Measurements from ENCODE around the gene DOCK10. TPM values are rescaled to one million over a fixed set of nuclear protein-coding genes. Genes with fewer than 3 reads are reported as not detected.
"Not testable (repeated sequence)": the region's sequence is repeated elsewhere in the genome, so short reads cannot be mapped to it uniquely, and the experiment has no call there.

DOCK10 gene
- total RNA-seq, 1 donor from 2014 or later, result 25.5 TPM

GRCh38 chr2:224925061-224925809 is 117.0 kb downstream of the DOCK10 start:
- no peak for DNase-seq (ENCODE audit: low spot score)

- DNase-seq (ENCODE audit: low spot score), result no peak
Measured at GRCh38 chr2:224924631-224925030, 117.6 kb downstream of the DOCK10 start.

- no peak for DNase-seq (ENCODE audit: low spot score)
Measured at GRCh38 chr2:224922142-224922727, 120.0 kb downstream of the DOCK10 start.

- DNase-seq (ENCODE audit: low spot score), result no peak
Measured at GRCh38 chr2:224919472-224920110, 122.7 kb downstream of the DOCK10 start.

- DNase-seq (ENCODE audit: low spot score), result no peak
Measured at GRCh38 chr2:224918626-224919471, 123.4 kb downstream of the DOCK10 start.

GRCh38 chr2:224917246-224917645 is 125.0 kb downstream of the DOCK10 start:
- not testable (repeated sequence) for DNase-seq (ENCODE audit: low spot score)

- DNase-seq (ENCODE audit: low spot score), result no peak
Measured at GRCh38 chr2:224915136-224915535, 127.1 kb downstream of the DOCK10 start.

GRCh38 chr2:224910574-224910925 is 131.7 kb downstream of the DOCK10 start:
- peak; percentile 74 for DNase-seq (ENCODE audit: low spot score)

- peak; percentile 64 for DNase-seq (ENCODE audit: low spot score)
Measured at GRCh38 chr2:224909885-224910573, 132.2 kb downstream of the DOCK10 start.

- no peak for DNase-seq (ENCODE audit: low spot score)
Measured at GRCh38 chr2:224908818-224909217, 133.4 kb downstream of the DOCK10 start.

GRCh38 chr2:224904381-224904780 is 137.9 kb downstream of the DOCK10 start:
- DNase-seq (ENCODE audit: low spot score), result no peak

GRCh38 chr2:224903621-224904020 is 138.6 kb downstream of the DOCK10 start:
- DNase-seq (ENCODE audit: low spot score), result no peak

GRCh38 chr2:224901121-224901676 is 141.1 kb downstream of the DOCK10 start:
- no peak for DNase-seq (ENCODE audit: low spot score)

- no peak for DNase-seq (ENCODE audit: low spot score)
Measured at GRCh38 chr2:224895377-224895776, 146.9 kb downstream of the DOCK10 start.

- DNase-seq (ENCODE audit: low spot score), result peak; percentile 29
Measured at GRCh38 chr2:224894356-224894755, 147.9 kb downstream of the DOCK10 start.

- no peak for DNase-seq (ENCODE audit: low spot score)
Measured at GRCh38 chr2:224893848-224894247, 148.4 kb downstream of the DOCK10 start.

- no peak for DNase-seq (ENCODE audit: low spot score)
Measured at GRCh38 chr2:224892574-224893204, 149.6 kb downstream of the DOCK10 start.

- no peak for DNase-seq (ENCODE audit: low spot score)
Measured at GRCh38 chr2:224890372-224890771, 151.9 kb downstream of the DOCK10 start.

- DNase-seq (ENCODE audit: low spot score), result no peak
Measured at GRCh38 chr2:224887141-224887540, 155.1 kb downstream of the DOCK10 start.

GRCh38 chr2:224885836-224886547 is 156.3 kb downstream of the DOCK10 start:
- DNase-seq (ENCODE audit: low spot score), result peak; percentile 48
